Superior temporal gyrus (tissue), 1 donor: ENCODE results near the gene GARS1.

ENCODE experiments used
- DNase-seq: peaks from one replicate; pipeline ENCODE4 v3.0.0-alpha.2; 2016; ENCODE audit errors: extremely low spot score

The GARS1 gene

GRCh38 chr7:30681815-30682211 lies 87.1 kb downstream of the GARS1 start:
- DNase-seq, result no peak

DNA sequence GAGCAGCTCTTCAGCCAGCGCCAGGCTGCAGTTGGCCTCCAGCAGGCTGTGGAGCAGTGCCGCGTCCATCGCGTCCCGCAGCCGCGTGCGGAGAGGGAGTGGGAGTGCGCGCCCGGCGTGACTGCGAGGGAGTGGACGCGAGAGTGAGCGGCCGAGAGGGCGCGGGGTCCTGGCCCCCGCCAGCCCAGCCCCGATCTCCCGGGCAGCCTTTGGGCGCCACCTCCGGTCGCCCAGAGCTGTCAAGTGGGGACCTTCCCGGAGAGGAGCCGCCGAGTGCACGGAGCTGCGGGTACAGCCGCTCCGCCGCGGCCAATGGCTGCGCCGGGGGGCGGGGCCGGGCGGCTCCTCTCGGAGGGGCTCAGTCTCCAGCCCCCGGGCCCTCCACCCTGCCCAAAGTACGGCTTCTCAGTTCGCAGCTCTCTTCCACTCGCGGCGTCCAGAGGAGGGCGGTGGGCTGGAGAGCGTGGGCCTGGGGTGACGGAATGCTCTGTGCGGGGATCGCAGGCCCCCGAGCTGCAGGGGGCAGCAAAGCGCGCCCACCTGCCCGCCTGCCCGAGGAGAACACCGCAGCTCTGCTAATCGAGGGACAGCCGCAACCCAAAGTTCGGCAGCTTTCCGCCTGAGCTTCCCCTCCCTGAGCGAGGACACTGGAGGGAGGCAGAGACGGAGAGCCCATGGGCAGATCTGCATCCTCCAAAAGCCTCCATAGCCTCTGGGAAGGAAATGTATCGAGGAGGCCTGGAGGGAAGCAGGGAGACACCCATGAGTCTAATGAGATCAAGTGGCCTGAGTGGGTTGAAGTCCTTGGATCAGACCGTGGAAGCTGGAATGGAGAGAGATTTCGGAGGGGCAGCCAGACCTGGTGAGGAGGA lies 87.8 kb downstream of the GARS1 start, which contains the start of gene CRHR2:
TSS of gene CRHR2 (minus strand) at position 245 of the 872 bp plus-strand sequence. CDS start at position 69, 176 bp downstream.
- no peak for DNase-seq

GRCh38 chr7:30683306-30683705 lies 88.6 kb downstream of the GARS1 start:
- no peak for DNase-seq
